HFFc6 (cell line): Measurements from ENCODE around the gene GTF3C2. TPM values are rescaled to one million over a fixed set of nuclear protein-coding genes. Genes with fewer than 3 reads are reported as not detected.

Experiments used
- DNase-seq: peaks from one replicate; pipeline ENCODE4 v3.0.0-alpha.2; 2018
- H3K27ac Mint-ChIP-seq: 2 replicates; pipeline ENCODE4 v1.8.0; 2020; ENCODE audit warnings: mild to moderate bottlenecking, mixed read lengths
- H3K27me3 Mint-ChIP-seq: 2 replicates; pipeline ENCODE4 v1.8.0; 2021; ENCODE audit warnings: mild to moderate bottlenecking, moderate library complexity, mixed read lengths; ENCODE audit not compliant: insufficient read depth
- H3K36me3 Mint-ChIP-seq: 2 replicates; pipeline ENCODE4 v1.8.0; 2021; ENCODE audit warnings: low read depth, mixed read lengths
- H3K4me1 Mint-ChIP-seq: 2 replicates; pipeline ENCODE4 v1.8.0; 2020; ENCODE audit warnings: low read depth, mixed read lengths
- H3K4me3 Mint-ChIP-seq: 2 replicates; pipeline ENCODE4 v1.8.0; 2020; ENCODE audit warnings: mild to moderate bottlenecking, moderate library complexity, mixed read lengths
- H3K9me3 Mint-ChIP-seq: 2 replicates; pipeline ENCODE4 v1.8.0; 2020; ENCODE audit warnings: mild to moderate bottlenecking, mixed read lengths
- CTCF ChIP-seq: fragments of 200-600 bp; sonication (generic); IDR thresholded peaks from 2 replicates; pipeline ENCODE4 v1.5.0; 2021; ENCODE audit warnings: antibody characterized with exemption, mild to moderate bottlenecking
- total RNA-seq, 6 experiments: library from RNA; stranded (reverse); fragmentation: NEBNext Ultra II Directional; extraction: Animal tissue kit (Norgen Biotek cat#: 25700); gene quantifications; 2 replicates in 1 of 6; 3 replicates in 5 of 6; pipeline ENCODE4 v1.2.3, GENCODE V29; 2021

Gene GTF3C2
- total RNA-seq, 6 experiments from 2014 or later, result 42.9 to 53.0 (median 48.4) TPM

GRCh38 chr2:27280826-27281225, 75.7 kb downstream of the GTF3C2 start:
- Mint-ChIP-seq H3K27ac (no peak overlapping the region), H3K27me3 (peaks cover 20% of the 10 kb centered on the region), H3K36me3 (no peaks in the 10 kb centered on the region), H3K4me3 (no peak overlapping the region), H3K4me1 (peaks cover 43% of the 10 kb centered on the region), H3K9me3 (no peaks in the 10 kb centered on the region)
- DNase-seq, result no peak
- no peak for TF ChIP-seq CTCF

- H3K27me3 Mint-ChIP-seq, result peaks cover 13% of the 10 kb centered on the region
- no peak for DNase-seq
Measured at GRCh38 chr2:27278010-27278409, 78.6 kb downstream of the GTF3C2 start.

More at GRCh38 chr2:27278010-27278409, 78.6 kb downstream of the GTF3C2 start:
- Mint-ChIP-seq H3K36me3 (no peaks in the 10 kb centered on the region), H3K4me3 (no peak overlapping the region), H3K9me3 (no peaks in the 10 kb centered on the region), H3K4me1 (peaks cover 49% of the 10 kb centered on the region), H3K27ac (no peak overlapping the region)
- no peak for TF ChIP-seq CTCF

Other genes starting within 250 kb of the GTF3C2 start
- under 1 TPM in 1 of 6 experiments, not detected in 5; 0.12 TPM for gene CGREF1, start 237.6 kb downstream of the GTF3C2 start, total RNA-seq
- not detected for gene ABHD1, start 232.9 kb downstream of the GTF3C2 start, total RNA-seq
- 10 to 100 TPM; 43.4 to 50.7 (median 46.4) TPM for gene PREB, start 222.1 kb downstream of the GTF3C2 start, total RNA-seq
- not detected for gene PRR30, start 217.4 kb downstream of the GTF3C2 start, total RNA-seq
- not detected for gene TCF23, start 207.8 kb downstream of the GTF3C2 start, total RNA-seq
- gene ATRAID, start 144.7 kb downstream of the GTF3C2 start, total RNA-seq, result 100 to 1,000 TPM in 5 of 6 experiments, 10 to 100 TPM in 1; 98.8 to 123 (median 116) TPM
- gene SLC5A6, start 144.5 kb downstream of the GTF3C2 start, total RNA-seq, result 10 to 100 TPM; 23.6 to 32.6 (median 25.5) TPM
- 10 to 100 TPM; 38.3 to 46.9 (median 42.8) TPM for gene CAD, start 139.4 kb downstream of the GTF3C2 start, total RNA-seq
- gene SLC30A3, start 93.7 kb downstream of the GTF3C2 start, total RNA-seq, result not detected
- gene DNAJC5G, start 81.3 kb downstream of the GTF3C2 start, total RNA-seq, result not detected
- not detected for gene TRIM54, start 74.3 kb downstream of the GTF3C2 start, total RNA-seq
- under 1 TPM; 0.46 to 0.88 (median 0.73) TPM for gene UCN, start 48.3 kb downstream of the GTF3C2 start, total RNA-seq
- 10 to 100 TPM; 72.5 to 89.8 (median 83.5) TPM for gene MPV17, start 33.7 kb downstream of the GTF3C2 start, total RNA-seq
- gene EIF2B4, start 13.6 kb upstream of the GTF3C2 start, total RNA-seq, result 10 to 100 TPM; 44.5 to 48.4 (median 45.8) TPM
- gene SNX17, start 13.9 kb upstream of the GTF3C2 start, total RNA-seq, result 100 to 1,000 TPM; 140 to 160 (median 150) TPM
- 10 to 100 TPM; 11.9 to 15.3 (median 12.8) TPM for gene ZNF513, start 24.0 kb upstream of the GTF3C2 start, total RNA-seq
- gene PPM1G, start 52.8 kb upstream of the GTF3C2 start, total RNA-seq, result 10 to 100 TPM; 74.6 to 96.8 (median 87.8) TPM
- gene NRBP1, start 71.9 kb upstream of the GTF3C2 start, total RNA-seq, result 100 to 1,000 TPM; 101 to 110 (median 108) TPM
- 1 to 10 TPM in 2 of 6 experiments, under 1 TPM in 4; 0.34 to 1.3 (median 0.65) TPM for gene KRTCAP3, start 85.6 kb upstream of the GTF3C2 start, total RNA-seq
- 10 to 100 TPM in 5 of 6 experiments, 1 to 10 TPM in 1; 9.8 to 15.2 (median 13.2) TPM for gene IFT172, start 133.0 kb upstream of the GTF3C2 start, total RNA-seq
- gene FNDC4, start 138.4 kb upstream of the GTF3C2 start, total RNA-seq, result 1 to 10 TPM; 3.1 to 6.9 (median 5.4) TPM
- gene GCKR, start 140.1 kb upstream of the GTF3C2 start, total RNA-seq, result not detected
- gene ZNF512, start 226.3 kb upstream of the GTF3C2 start, total RNA-seq, result 10 to 100 TPM; 20.1 to 28.3 (median 26.7) TPM